Measurements from ENCODE around the gene ILK.

Gene ILK

GRCh38 chr11:6612213-6613041 lies 8.9 kb downstream of the ILK start, which contains the start of gene TAF10:
Gene TAF10, minus strand, starts transcription at chr11:6612216. Its CDS starts 27 bp downstream, at chr11:6612189.
- FAIRE-seq = no peak

GRCh38 chr11:6613496-6613895 lies 9.9 kb downstream of the ILK start:
- no peak for FAIRE-seq
- DNase-seq (ENCODE audit: insufficient read length, low spot score) = no peak
- no peak for TF ChIP-seq CTCF (IDR thresholded peaks at IDR 0.05; ENCODE audit: insufficient read depth, missing control alignments)

More at GRCh38 chr11:6612213-6613041, 8.9 kb downstream of the ILK start, which contains the start of gene TAF10:
- TF ChIP-seq CTCF (IDR thresholded peaks at IDR 0.05; ENCODE audit: insufficient read depth, missing control alignments) = peak; percentile 48
- DNase-seq (ENCODE audit: insufficient read length, low spot score) = peak; percentile 43

GRCh38 chr11:6614446-6614845 lies 10.9 kb downstream of the ILK start:
- DNase-seq (ENCODE audit: insufficient read length, low spot score) = no peak
- no peak for TF ChIP-seq CTCF (IDR thresholded peaks at IDR 0.05; ENCODE audit: insufficient read depth, missing control alignments)
- no peak for FAIRE-seq

- TF ChIP-seq CTCF (IDR thresholded peaks at IDR 0.05; ENCODE audit: insufficient read depth, missing control alignments) = no peak
- DNase-seq (ENCODE audit: insufficient read length, low spot score) (no peak), FAIRE-seq (no peak)
Measured at GRCh38 chr11:6615046-6615445, 11.5 kb downstream of the ILK start.

- no peak for DNase-seq (ENCODE audit: insufficient read length, low spot score)
- no peak for FAIRE-seq
- no peak for TF ChIP-seq CTCF (IDR thresholded peaks at IDR 0.05; ENCODE audit: insufficient read depth, missing control alignments)
Measured at GRCh38 chr11:6615882-6616585, 12.5 kb downstream of the ILK start.

GRCh38 chr11:6616596-6617250 lies 13.1 kb downstream of the ILK start:
- FAIRE-seq = no peak

More at GRCh38 chr11:6616596-6617250, 13.1 kb downstream of the ILK start:
- no peak for DNase-seq (ENCODE audit: insufficient read length, low spot score)
- TF ChIP-seq CTCF (IDR thresholded peaks at IDR 0.05; ENCODE audit: insufficient read depth, missing control alignments) = no peak

Measured in D721Med (cell line).